GM18508 (cell line): ENCODE results near the gene TCF4.

Experiments
- ATAC-seq: cut with Tn5 transposase; IDR thresholded peaks from one replicate; pipeline ENCODE4 v1.9.1; 2021; ENCODE audit warnings: moderate number of reproducible peaks; ENCODE audit not compliant: insufficient read depth, unreplicated experiment

Gene TCF4

GRCh38 chr18:55509631-55510324, 78.2 kb downstream of the TCF4 start:
- peak; percentile 78 for ATAC-seq

DNA sequence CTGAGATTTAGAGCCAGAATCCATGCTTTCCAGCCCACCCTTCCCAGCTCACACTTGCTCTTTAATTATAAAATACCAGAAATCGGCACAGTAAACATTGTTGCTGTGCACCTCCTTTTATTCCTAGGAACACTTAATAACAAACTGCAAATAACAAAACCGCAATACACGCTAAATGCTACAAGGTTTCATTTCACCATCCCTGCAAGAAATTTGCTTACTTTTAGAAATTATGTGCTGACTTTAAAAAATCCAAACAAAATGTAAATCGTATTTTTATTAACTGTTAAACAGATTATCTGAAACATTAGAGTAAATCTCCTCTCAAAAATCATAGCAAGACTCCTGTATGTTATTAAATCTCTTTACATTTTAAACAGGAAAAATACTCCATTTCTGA, 79.3 kb downstream of the TCF4 start:
- no peak for ATAC-seq

- ATAC-seq, result no peak
These were observed 81.9 kb downstream of the TCF4 start for GRCh38 chr18:55506074-55506473.

GRCh38 chr18:55504808-55505207, 83.2 kb downstream of the TCF4 start:
- no peak for ATAC-seq

- ATAC-seq, result no peak
These were observed 84.7 kb downstream of the TCF4 start for GRCh38 chr18:55503167-55503820.

DNA sequence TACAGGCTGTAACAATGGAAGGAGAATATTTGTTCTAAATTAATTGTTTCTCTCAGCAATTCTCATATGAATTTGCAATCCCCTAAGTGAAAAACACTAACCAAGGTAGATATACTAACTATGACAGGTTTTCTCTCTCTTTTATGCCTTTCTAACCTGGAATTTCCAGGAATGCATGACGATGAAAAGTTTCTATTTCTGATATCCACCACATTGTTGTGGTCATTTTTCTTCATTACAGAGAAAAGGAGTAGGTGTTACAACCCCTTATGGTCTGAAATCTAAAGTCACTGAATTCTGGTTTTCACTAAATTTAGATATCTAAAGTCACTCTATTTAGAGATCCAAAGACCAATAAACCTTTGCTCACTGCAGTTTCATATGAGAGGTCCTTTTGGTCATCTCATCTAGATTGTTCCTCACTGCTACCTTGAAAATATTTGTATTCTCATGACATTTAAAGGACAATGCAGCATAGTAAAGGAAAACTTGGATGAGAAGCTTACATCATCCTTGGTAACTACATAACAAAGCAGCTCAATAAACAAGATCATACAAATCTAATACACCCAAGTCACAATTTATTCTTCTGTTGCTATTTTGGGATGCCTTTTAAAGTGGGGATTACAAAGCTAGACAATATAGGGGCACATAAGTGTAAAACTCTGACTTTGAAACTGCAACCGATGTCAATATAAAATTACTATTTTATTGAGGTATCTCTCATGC, 85.8 kb downstream of the TCF4 start:
- ATAC-seq, result no peak

DNA sequence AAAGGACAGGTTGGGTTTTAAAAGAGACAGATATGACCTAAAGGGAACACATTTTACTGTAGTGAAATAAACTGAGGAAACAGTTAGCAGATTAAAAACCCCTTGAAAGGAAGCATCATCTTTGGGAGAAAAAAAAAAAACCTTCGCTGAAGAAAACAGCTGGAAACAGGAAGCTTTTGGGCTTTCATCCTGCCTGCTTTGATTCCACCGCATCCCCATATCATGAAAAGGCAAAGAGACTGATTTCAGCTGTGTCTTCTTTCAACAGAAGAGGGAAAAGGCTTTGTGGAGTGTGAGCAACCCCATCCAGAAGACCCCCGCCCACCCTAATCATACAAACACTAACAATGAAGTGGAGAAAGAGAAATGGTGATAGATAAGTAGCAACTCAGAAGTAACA, 86.4 kb downstream of the TCF4 start:
- ATAC-seq, result no peak

DNA sequence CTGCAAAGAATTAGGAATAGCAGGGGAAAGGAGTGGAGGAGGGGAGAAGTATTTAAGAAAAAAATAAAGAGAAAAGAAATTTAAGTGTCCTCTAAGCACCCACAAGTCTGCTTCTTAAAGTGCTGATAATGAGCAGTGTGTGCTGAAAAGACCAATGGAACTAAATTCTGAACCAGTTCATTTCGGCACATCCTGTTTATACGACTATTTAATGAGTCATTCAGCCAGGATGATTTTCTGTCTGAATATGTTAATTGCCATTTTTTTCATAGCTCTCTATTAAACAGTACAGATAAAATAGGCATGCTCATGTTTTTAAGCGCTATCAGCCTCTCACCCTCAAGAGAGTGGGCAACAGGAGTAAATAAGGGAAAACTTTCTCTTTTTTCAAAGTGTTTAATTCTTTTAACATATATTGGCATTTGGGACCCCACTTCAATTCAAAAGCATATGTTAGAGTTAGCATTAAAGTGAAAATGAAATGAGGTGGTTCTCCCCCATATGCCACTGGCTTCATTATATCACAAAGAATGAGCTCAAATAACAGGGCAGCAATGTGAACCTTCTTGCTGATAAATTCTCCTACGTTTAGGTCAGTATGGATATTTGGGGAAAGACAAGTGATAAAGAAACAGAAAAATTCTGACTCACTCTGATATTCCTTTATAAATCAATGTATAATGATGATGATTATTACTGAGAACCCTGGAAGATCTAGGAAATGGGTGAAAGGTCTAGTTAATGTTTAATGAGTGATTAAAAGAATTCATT, 87.5 kb downstream of the TCF4 start:
- ATAC-seq, result no peak

DNA sequence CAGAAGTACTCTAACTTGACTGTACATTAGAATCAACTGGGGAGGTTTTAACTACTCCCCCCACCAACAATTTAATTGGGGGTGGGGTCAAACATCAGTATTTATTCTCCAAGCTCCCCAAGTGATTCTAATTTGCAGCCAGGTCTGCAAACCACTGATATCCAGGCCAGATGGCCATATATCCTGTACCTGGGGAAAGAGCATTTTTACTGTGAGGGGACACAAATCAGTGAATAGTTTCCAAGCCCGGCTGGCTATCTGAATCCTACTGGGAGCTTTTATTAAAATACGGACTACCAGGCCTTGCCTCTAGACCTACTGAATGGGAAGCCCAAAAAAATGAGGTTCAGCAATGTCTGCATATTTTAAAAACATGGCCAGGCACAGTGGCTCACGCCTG, 88.5 kb downstream of the TCF4 start:
- no peak for ATAC-seq

DNA sequence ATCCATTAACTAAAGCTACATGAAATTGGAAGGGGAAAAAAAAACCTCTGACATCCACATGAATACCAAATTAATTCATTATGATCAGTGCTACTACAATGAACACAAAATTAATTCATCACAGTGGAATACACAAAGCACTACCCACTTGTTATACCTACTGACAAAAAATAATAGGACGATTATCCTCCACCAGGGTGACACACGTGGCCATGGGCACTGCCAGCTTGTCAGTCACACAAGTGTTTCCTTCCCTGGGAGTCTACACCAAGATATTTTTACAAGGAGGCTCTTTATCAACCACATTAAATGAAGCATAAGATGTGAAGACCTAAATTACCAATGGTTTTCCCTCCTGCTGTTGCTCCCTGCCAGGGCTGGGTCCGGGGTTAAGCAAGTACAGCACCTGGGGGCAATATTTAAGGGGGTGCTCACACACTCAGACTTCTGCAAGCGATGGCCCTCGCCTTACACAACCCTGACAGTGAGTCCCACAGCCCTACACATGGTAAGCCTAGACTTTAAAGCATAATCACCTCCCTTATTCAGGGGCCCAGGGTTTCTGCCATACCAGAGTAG, 90.1 kb downstream of the TCF4 start:
- no peak for ATAC-seq

DNA sequence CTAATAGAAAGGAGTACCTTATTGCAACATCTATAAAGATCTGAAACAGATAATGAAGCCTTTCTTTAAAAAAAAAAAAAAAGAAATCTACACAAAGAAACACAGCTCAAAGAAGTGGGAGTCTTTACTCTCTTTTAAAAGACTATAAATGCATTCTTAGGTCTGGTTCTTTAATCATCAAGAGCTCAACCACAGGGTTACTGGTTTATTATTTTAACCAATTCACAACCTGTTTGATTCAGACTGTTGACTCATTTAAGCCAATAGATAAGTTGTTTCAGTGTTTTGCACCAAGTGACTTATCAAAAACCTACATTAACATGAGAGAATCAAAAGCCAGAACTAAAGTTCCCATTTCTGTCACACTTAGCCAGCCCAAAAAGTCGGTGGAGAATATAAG, 93.1 kb downstream of the TCF4 start:
- no peak for ATAC-seq

GRCh38 chr18:55494441-55494840, 93.6 kb downstream of the TCF4 start:
- ATAC-seq, result no peak

- ATAC-seq, result no peak
These were observed 96.4 kb downstream of the TCF4 start for GRCh38 chr18:55491616-55492015.

GRCh38 chr18:55489034-55489986, 98.7 kb downstream of the TCF4 start:
- peak; percentile 70 for ATAC-seq

- no peak for ATAC-seq
These were observed 99.5 kb downstream of the TCF4 start for GRCh38 chr18:55488473-55488872.

DNA sequence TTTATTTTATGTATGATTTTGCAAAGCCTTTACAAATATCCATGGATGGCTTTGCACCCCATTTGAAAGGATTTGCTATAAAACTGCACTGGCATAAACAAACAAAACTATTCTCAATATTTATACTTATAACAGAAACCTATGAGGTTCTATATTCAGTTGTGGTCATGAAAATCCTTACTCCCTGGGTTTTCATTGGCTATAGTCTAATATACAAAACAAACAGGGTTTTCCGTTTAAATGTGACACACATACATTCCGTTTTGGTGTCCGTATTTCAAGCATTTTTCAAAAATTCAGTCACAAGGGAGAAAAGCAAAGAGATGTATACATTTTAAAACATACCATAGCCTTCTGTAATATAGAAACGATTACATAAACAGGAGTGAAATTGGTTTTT, 100.0 kb downstream of the TCF4 start:
- ATAC-seq, result no peak

DNA sequence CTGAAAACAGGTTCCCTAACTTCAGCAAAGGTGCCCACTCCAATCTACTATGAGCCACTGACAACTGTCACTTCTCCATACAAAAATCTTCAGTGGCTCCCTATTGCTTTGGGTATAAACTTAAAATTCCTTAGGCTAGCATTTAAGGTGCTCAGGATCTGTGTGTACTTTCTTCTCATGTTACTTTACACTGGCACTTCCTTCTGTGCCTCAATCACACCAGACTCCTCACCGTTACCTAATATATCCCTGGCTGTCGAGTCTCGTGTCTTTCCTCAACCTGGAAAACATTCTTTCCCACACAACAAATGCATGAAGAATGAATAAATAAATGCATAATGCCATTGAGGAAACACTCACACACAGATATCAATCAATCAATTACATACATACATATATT, 101.1 kb downstream of the TCF4 start:
- ATAC-seq, result no peak

- no peak for ATAC-seq
These were observed 102.3 kb downstream of the TCF4 start for GRCh38 chr18:55485666-55486065.

DNA sequence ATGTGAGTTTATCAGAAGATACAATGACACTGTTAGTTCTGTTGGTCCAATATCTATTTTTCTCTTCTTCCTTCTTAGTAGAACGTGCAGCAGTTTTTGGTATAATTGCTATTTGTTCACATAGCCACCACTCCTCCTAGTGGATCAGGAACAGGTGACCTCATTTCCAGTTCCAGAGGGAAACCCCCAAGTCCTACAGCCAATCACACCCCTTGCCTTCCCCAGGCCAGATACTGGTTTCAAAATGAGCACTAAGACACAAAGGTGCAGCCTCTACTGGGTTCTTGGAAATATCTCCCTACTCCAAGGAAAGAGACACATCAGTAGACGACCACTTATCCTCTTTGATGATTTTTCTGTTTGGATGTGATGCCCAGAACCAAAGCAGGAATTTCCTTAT, 103.2 kb downstream of the TCF4 start:
- ATAC-seq, result no peak
